ENCODE results near the gene TRAK2.

DNA sequence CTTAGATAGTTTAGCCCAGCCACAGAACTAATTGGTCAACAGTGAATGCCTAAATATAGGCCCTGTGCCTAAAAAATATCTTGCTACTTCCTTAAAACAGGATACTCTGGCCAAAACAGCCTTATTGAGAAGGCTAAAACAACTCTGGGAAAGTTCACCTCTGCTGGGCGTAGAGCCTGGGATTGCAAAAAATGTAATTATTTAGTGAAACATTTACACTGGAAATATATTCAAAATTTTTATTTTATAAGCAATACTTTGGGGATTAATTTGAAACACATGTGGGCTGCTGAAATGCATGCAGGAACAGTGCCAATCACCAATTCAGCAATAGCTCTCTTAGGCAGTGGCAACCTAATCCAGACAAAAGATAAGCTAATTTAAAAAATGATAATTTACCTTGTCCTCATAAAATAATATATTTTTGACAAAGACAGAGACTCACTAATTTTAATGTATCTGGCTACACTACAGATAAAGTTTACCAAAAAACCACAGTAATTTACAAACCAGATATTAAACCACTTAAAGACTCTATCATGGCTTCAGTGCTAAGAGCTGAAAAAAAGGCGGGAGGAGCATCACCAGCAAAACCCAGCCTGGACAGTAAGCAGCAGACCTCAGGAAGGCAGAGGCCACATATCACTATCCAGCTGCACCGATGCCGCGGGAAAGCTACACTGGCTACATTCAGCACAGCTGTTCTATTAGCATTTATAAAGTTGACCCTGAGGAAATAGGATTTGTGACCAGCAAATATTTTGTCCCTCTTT, 18.5 kb downstream of the TRAK2 start:
- TF ChIP-seq, protein P1, sequence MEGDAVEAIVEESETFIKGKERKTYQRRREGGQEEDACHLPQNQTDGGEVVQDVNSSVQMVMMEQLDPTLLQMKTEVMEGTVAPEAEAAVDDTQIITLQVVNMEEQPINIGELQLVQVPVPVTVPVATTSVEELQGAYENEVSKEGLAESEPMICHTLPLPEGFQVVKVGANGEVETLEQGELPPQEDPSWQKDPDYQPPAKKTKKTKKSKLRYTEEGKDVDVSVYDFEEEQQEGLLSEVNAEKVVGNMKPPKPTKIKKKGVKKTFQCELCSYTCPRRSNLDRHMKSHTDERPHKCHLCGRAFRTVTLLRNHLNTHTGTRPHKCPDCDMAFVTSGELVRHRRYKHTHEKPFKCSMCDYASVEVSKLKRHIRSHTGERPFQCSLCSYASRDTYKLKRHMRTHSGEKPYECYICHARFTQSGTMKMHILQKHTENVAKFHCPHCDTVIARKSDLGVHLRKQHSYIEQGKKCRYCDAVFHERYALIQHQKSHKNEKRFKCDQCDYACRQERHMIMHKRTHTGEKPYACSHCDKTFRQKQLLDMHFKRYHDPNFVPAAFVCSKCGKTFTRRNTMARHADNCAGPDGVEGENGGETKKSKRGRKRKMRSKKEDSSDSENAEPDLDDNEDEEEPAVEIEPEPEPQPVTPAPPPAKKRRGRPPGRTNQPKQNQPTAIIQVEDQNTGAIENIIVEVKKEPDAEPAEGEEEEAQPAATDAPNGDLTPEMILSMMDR (IDR thresholded peaks at IDR 0.05 in 8 of 11, conservative IDR thresholded peaks at IDR 0.05 in 3 of 11) = no peak
- no peak for TF ChIP-seq POLR2A (IDR thresholded peaks at IDR 0.05)
